SKM-1 (cell line): ENCODE measurements around the gene TMEM184B.
"Not testable (repeated sequence)": the region's sequence is repeated elsewhere in the genome, so short reads cannot be mapped to it uniquely, and the experiment has no call there.

Experiments used
- DNase-seq: peaks from one replicate; lab custom pipeline; 2025; ENCODE audit not compliant: unreplicated experiment; lab: John Stamatoyannopoulos, UW

Gene TMEM184B

GRCh38 chr22:38184788-38185187 lies 88.0 kb downstream of the TMEM184B start:
- DNase-seq: no peak

GRCh38 chr22:38181453-38182200 lies 91.2 kb downstream of the TMEM184B start, which contains the start of gene PLA2G6:
Gene PLA2G6 (minus strand): TSS chr22:38181830. CDS start chr22:38169426, 12,404 bp downstream.
- peak; percentile 98 for DNase-seq

DNA sequence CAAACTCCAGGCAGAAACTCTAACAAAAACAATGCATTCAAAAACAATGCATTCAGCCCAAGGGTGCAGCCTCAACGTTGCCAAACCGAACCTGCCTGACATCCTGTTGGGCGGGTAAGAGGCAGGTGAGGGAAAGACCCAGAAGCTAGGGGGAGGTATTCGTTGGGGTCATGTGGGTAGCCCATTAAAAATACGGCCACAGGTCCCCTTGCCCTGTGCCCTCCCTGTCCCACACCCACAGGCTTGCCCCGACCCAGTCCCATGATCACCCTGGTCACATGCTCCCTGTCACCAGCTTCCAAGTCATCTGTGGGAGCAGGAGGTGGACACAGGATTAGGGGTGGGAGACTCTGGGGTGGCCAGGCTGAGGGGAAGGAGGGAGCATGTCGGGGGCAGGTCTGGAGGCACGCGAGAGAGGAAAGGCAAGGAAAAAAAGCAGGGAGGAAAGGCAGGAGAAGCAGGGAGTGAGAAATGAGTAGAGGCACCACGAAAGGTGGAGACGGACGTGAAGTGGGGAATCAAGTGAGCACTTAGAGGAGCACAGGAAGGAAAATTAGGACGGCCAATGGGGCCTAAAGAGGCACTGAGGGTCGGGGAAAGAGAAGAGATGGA lies 91.9 kb downstream of the TMEM184B start:
- DNase-seq: no peak

DNA sequence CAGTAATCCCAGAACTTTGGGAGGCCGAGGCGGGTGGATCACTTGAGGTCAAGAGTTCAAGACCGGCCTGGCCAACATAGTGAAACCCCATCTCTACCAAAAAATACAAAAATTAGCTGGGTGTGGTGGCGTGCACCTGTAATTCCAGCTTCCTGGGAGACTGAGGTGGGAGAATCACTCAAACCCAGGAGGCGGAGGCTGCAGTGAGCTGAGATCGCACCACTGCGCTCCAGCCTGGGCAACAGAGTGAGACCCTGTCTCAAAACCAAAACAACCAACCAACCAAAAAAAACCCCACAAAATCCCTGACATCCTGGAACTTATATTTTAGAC lies 94.2 kb downstream of the TMEM184B start:
- not testable (repeated sequence) for DNase-seq

DNA sequence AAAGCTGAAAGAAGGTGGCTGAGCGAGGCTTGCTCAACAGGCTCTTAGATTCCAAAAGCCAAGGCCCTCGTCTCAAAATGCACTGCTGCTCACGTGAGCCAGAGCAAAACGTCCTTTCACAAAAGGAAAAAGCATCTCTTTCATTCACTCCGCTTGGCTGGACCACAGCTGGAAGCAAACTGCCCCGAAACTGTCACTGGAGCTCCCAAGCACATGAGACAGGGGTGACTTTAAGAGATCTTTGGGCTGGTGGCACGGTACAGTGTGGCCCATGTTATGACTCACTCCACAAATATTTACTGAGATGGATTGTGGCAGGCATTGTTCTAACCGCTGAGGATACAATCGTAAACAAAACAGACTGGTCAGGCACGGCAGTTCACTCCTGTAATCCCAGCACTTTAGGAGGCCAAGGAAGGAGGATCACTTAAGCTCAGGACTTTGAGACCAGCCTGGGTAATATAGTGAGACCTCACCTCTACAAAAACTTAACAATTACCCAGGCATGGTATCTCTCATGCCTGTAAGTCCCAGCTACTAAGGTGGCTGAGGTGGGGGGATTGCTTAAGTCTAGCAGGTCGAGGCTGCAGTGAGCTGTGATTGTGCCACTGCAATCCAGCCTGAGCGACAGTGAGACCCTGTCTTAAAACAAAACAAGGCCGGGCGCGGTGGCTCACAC lies 94.7 kb downstream of the TMEM184B start:
- DNase-seq: no peak

DNA sequence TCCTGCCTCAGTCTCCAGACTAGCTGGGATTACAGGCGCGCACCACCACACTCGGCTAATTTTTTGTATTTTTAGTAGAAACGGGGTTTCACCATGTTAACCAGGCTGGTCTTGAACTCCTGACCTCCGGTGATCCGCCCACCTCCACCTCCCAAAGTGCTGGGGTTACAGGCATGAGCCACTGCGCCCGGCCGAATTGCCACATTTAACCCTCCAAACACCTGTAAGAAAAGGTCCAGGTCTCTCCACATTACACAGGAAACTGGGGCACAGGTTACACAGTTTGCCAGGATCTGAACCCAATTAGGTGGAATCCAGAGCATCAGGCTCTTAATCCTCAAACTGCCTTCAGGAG lies 95.3 kb downstream of the TMEM184B start:
- DNase-seq: not testable (repeated sequence)

DNA sequence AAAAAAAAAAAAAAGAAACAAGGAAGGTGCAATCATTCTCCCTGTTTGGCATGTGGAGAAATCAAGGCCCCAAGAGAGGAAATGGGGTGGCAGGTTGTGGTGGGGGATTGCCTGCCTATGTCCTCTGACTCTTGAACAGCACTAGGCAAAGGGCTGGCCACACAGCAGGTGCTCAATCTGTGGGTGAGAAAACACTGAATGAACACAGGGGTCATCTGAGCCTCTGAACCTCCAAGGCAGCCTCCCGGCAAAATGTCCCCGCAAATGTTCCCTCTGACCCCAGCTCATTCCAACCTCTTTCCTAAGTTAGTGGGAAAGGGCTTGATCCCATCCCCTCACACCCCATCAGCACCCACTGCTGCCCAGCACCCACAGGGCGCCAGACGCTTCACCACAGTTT lies 95.8 kb downstream of the TMEM184B start:
- DNase-seq: no peak

DNA sequence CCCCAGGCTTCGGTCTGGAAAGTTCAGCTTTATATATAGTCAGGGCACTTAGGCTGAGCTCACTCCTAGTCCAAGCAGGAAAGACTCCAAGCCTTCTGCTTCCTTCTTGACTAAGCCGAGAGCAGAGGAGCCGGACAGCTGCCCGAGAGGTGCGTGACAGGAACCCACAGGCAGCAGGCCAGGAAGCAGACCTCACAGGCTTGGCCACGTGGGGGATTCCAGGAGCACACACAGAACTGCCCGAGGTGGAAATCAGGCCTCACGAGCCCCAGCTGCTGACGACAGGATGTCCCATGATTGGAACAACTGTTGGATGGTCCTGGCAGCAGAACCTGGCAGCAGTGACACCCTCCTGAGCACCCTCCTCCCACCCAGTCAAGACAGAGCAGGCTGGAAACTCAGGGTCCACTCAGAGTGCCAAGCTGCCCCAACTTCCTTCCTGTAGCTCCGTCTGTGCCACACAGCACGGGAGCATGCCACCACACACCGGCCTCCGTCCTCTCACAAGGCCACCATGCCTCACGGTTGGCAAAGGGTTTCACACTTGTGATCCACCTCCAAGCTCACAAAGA lies 96.6 kb downstream of the TMEM184B start:
- peak; percentile 59 for DNase-seq

GRCh38 chr22:38175206-38176118 lies 97.3 kb downstream of the TMEM184B start:
- DNase-seq: no peak

- no peak for DNase-seq
These were observed 98.2 kb downstream of the TMEM184B start for GRCh38 chr22:38174626-38175025.

GRCh38 chr22:38173641-38173906 lies 99.2 kb downstream of the TMEM184B start:
- DNase-seq: no peak

GRCh38 chr22:38172832-38173640 lies 99.8 kb downstream of the TMEM184B start:
- DNase-seq: no peak

DNA sequence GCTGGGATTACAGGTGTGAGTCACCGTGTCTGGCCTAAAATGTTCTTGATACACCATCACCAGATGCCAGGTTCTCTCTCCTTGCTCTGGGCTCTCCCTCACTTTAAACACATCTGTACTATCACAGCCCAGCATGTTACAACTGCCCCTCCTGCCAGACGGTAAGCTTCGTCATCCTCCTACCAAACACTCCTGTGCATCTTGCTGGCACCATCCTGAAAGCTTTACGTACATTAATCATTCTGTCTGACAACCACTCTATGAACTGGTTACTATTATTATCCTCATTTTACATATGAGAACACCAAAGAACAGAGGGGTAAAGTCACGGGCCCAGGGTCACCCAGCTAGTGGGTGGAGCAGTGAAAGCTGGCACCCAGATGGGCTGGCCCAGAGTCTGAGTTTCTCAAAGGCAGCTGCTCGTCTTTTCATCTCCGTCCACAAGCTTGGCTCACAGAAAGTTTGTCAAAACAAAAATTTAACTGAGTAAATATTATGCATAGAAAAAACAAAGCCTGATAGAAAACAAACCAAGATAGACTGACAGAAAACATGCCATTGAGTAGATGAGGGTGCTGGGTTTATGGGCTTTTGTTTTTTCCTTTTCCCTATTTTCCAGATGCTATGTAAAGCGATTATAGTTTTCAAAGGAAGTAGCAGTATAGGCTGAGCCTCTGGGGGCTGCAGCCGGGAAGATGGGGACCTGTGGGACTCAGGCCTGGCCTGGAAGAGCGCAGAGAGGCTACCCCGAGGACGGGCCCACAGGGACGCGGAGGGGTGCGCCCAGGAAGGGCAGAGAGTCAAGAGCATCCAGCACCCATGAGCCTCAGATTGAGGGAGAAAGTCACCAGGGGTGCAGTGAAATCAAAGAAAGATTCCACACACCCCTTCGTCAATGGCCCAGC lies 100.6 kb downstream of the TMEM184B start:
- DNase-seq: no peak

GRCh38 chr22:38170469-38170868 lies 102.3 kb downstream of the TMEM184B start:
- DNase-seq: no peak
